ENCODE data around the gene RTN4.

RTN4 gene

DNA sequence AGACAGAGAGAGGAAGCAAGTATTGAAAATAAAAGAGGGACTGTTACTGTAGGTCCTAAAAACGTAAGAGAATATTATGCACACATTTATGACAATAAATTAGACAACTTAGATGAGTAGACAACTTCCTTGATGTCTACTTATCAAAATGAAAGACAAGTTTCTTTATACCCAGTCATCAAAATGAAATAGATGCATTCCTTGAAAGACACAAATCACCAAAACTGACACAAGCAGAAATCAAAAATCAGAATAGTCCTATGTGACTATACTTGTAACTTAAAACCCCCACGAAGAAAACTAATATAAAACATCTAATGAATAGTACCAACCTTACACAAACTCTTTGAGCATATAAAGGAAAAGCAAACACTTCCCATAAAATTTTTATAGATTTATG lies 14.5 kb downstream of the RTN4 start:
- no peak for DNase-seq

DNA sequence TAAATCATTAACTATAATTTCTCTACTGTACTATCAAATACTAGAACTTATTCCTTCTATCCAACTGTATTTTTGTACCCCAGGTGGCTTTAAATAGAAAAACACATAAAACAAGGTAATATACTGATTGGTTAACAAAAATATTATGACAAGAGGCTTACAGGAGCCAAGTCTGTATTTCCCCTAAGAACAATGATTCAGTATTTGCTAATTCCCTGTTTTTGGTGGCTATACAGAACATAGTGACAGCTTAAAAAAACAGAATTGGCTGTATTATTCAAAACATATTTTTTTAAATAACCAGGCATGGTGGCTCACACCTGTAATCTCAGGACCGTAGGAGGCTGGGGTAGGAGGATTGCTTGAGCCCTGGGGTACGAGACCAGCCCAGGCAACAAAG lies 16.3 kb downstream of the RTN4 start:
- DNase-seq: no peak

DNA sequence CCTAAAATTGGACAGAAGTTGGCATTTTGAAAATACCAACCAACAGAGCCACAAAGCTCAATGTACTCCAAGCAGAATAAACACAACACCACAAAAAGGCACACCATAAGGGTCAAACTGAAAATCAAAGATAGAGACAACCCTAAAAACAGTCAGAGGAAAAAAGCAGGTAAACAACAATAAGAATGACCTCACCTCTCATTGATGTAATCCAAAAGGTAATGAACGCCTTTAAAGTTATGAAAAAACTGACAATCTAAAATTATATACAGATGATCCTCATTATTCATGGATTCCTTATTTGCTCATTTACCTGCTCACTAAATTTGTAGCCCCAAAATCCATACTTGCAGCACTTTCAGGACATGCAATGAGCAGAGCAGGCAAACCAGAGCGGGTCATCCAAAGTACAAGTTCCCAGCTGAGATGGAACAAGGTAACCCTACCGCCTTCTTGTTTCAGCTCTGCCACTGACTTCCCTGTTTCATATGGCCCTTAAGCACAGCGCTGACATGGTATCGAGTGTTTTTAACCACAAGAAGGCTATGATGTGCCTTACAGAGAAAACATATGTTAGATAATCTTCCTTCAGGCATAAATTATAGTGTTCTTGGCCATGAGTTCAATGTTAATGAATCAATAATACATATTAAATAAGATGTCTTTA lies 17.0 kb downstream of the RTN4 start:
- no peak for DNase-seq

DNA sequence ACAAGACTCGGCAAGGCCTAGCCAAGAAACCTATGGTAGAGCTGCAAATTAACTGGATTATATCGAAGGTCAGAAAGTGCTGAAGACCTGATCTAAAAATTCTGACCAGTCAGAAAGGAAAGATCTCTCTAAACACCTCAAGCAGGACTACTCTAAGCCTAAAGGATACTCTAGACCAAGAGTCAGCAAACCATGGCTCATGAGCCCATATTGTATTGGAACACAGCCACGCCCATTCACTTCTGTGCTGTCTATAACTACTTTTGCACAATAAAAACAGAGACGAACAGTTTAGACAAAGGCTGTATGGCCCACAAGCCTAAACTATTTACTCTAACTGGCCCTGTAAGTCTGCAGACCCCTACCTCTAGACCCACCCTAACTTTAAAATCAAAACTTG lies 18.7 kb downstream of the RTN4 start:
- no peak for DNase-seq

DNA sequence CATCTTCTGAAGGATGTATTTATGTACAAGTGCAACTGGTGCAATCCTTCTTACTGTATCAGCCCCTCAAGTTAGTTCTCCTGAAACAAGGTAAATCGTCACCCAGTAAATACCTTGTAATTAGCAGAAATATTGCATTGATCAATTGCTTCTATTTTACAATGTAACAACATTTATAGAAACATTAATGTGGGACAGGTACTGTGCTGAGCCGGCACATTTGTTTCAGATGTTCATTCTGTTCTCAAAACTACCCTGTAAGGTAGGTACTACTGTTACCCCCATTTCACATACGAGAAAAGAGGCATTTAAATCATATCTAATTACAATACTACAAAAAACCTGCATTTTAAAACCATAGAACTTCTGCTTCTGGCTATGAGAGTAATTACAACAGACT lies 19.5 kb downstream of the RTN4 start:
- DNase-seq: no peak

DNA sequence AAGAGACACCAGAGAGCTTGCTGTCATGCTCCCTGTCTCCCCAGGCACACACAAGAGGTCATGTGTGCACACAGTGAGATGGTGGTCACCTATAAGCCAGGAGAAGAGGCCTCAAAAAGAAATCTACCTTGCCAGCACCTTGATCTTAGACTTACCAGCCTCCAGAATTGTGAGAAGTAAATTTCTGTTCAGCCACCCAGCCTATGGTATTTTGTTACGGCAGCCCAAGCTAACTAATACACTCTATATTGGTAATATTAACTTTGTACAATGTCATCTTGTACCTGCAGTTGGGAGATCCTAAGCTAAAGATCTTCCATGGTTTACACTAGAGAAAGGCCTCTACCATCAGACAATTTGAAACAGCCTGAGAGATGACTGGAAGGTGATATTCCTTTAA lies 21.2 kb downstream of the RTN4 start:
- no peak for DNase-seq

DNA sequence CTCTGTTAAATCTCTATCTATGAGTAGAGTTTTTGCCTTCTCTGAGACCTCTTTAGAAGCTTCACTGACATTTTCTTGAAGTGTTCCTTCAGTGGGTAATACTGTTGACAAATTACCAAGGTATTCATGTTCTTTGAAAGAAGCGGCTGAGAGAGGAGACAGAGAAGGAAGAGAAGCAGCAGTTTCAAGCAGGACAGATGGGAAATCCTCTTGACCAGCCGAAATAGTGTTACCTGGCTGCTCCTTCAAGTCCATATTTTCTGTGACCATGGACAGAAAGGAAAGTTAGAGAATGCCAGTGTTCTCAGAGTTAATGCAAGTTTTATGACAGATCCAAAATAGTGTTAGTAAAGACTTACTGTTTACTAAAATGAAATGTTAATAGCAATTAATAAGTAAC lies 23.0 kb downstream of the RTN4 start:
- DNase-seq: no peak

DNA sequence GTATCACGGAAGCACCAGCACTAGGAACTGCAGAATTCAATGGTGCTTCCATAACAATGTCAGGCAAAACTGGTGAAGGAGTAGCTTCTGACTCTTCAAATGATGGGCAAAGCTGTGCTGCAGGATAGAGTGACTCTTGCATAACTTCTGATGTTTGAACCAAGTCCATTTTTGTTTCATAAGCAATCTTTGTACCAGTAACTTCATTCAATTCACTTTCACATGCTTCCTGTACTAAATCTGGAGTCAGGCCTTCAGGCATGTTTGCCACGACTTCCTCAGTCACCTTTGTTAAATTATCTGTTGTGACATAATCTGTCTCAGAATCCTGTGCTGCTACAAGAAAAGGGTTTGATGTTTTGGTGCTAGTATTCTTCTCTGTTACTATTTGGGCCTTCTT lies 24.0 kb downstream of the RTN4 start:
- DNase-seq: no peak

DNA sequence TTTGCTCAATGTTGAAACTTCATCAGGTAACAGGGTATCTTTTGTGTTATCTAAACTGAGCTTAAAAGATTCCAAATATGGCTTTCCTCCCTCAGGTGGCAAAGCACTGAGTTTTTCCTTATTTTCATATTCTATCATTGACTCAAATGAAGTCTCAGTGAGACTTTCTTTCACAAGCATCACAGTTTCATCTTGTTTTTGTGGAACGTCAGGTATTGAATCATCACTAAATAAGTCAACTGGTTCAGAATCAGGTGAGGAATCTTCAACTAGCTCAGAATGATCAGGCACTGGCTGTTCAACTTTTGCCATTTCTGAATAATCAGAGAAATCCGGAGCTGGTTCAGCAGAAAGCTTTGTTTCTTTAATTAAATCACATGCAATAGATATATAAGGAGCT lies 24.6 kb downstream of the RTN4 start:
- no peak for DNase-seq

DNA sequence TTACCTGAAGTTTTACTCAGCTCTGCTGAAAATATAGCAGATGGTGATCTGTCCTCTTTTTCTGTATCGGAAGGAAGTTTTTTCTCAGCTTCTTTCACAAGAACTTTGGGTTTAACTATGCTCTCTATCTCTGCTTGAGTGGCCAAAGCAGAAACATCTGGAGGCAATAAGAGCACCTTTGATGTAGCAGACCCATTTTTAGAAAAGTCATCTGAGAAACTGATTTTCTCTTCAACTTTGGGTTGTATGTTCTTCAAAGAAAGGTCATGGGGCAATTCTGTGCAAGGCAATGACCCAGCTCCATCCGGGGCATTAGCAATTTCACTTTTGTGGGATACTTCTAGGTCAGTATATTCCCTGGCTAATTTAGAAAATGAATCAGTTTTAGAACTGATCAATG lies 25.2 kb downstream of the RTN4 start:
- no peak for DNase-seq

DNA sequence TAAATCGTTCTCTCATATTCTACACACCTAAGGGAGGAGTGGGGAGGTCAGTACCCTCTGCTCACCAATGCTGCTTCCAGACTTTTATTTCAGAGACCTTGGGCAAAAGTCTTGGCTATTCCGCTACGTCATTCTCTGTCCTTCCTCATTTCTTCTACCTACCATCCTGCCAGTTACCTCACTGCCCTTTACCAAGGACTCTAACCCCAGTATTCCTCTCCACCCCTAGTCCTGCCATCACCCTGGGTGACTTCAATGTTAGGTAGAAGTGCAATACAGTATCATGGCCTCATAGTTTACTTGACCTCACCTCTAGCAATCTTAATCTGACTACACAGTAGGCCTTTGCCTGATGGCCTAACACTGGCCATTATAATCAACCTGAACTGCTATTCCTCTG lies 27.8 kb downstream of the RTN4 start:
- no peak for DNase-seq

DNA sequence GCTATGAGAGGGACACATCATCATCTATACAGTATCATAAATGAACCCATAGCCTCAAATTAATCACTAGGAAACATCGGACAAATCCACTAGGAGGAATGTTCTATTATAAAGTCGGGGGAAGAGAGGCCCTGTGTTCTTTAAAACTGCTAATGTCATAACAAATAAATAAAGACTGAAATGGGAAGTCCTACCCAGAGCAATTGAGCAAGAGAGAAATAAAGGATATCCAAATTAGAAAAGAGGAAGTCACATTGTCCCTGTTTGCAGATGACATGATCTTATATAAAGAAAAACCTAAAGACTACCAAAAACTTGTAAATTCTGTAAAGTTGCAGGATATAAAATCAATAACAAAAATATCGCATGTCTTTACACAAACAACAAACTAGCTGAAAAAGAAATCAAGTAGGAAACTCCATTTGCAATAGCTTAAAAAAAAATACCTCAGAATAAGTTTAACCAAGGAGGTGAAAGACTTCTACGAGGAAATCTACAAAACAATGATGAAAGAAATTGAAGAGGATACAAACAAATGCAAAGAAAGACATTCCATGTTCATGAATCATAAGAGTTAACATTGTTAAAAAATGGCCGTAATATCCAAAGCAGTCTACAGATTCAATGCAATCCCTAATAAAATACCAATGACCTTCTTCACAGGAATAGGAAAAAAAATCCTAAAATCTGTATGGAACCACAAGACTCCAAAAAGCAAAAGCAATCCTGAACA lies 30.6 kb downstream of the RTN4 start:
- no peak for DNase-seq

DNA sequence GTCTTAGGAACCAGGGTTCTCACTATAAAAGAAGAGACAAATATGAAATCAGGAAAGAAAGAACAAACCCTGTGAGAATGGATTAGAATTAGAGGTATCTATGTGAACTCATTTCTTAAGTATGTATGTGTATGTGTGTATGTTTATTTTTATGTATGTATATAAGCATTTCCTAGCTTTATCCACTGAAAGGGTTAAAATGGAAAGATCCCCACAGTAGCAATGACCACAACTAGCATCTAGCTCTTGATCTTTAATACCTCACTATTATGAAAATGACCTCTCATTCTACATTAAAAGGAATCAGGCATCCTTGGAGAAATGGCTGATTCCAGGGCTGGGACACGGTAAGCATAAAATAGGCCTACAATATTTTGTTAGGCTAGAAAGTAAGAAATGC lies 31.6 kb downstream of the RTN4 start:
- DNase-seq: no peak

DNA sequence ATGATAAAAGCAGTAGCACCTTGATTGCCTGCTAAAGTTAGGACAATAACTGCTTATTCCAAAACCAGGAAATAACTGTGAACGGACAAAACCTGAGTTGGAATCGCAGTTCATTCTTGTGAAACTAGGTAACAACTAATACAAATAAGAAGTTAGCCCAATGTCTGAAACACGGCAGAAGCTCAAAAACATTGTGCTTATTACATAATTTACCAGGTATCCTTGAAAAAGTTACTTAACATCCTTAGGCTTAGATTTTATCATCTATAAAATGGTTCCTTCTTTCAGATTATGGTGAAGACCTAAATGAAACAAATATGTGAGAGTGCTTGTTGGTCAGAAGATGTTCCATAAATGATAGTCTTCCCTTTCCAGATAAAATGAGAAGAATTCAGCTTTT lies 32.4 kb downstream of the RTN4 start:
- DNase-seq: no peak

DNA sequence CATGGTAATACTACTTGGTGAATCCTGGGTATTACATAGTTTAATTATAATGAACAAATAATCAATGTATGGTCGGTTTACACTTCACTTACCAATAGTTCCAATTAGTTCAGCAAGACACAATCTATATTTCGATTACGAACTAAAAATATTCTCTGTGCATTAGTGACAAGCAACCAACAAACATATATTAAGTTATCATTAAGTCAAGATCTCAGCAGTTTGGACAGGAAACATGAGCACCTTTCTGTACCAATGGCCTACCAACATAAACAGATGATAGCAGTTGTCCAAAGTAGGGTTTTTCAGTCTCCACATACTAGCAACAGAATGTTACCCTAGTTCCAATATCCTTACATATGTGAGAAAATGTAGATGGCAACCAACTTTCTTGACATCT lies 32.8 kb downstream of the RTN4 start:
- DNase-seq: no peak

DNA sequence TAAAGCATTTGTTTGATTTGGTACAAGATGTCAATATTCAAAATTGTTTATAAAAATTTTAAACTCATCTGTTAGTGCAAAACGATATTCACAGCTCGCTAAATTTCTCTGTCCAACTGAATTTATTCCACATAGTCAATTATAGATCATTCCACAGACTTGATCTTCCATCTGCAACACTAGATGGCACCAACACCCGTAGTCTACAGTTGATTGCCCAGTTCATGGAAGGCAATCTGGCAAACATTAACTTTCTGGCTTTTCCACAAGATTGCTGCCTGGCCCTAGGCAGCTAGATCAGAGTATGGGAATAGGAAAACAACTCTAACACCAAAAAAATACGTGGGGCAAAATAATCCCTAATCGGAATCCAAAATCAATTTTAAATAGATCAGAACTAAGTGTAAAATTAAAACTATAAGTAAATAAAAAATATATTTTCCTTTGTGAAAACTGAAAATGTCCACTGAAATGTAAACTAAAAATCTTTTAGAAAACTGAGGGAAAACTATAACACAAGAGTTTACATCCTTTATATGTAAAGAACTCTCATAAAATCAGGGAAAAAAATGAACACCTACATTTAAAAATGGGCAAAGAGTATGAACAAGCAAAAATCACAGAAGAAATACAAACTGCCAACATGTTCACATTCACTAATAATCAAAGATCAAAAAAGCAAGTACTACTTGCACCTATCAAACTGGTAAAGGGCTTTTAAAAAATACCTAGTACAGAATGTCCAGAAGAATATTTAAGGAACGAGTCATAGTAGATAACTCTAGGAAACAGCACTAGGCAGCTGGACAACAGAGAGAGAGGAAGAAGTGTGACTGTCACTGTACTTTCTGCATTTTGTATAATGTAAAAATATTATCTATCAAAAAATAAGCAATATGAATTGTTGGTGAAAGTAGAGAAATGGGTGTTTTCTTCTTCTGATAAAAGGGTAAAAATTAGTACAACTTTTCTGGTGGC lies 35.0 kb downstream of the RTN4 start:
- peak; percentile 10 to 41 for DNase-seq

DNA sequence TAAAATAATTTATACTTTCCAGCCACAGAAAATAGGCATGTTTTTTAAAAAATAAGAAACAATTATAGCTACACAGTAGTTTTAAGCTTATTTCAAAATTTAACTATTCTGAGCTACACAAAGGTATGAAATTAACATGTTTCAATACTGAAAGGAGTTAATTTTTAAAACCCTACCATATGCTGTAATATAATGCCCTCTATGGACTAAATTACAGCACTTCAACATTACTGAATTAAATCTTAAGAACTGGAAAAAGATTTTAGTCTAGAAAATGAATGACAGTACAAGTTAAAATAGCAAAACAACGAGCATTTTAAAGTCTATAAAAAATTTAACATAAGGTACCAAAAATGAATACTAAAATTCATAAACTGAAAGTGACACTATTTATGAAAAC lies 36.3 kb downstream of the RTN4 start:
- no peak for DNase-seq

DNA sequence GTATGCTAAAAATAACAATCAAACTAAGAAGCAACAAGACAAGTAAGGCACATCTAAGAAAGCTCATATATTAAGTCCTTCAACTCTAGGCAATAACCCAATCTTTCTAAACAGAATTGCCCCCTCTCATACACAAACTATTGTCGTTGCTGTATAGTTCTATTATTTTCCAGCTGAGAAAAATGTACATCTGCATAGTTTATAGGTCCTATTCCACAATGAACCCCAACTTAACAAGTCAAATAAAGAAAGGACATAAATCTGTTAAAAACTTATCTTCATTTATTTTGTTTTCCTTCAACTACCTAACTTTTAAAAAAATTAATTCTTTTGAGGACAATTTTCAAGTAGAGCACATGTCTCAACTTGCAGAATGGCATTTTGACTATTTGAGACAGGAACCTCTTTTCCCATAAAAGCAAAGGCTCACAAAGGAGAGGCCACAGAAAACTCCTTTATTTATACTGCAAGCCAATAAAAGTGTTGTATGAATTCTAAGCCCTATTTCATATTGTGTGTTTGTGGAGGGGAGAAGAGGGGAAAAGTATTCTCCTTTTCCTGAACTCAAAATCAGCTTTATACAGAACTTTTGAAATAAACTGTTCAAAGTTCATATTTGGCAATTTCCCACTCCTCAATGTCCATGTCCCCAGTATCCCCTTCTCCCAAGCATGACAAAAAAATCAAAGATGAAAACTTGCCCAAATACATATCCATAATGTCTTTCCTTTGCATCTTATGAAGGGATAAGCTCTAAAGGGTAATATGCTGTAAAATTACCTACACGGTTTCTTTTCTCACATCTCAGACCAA lies 37.4 kb downstream of the RTN4 start:
- no peak for DNase-seq

DNA sequence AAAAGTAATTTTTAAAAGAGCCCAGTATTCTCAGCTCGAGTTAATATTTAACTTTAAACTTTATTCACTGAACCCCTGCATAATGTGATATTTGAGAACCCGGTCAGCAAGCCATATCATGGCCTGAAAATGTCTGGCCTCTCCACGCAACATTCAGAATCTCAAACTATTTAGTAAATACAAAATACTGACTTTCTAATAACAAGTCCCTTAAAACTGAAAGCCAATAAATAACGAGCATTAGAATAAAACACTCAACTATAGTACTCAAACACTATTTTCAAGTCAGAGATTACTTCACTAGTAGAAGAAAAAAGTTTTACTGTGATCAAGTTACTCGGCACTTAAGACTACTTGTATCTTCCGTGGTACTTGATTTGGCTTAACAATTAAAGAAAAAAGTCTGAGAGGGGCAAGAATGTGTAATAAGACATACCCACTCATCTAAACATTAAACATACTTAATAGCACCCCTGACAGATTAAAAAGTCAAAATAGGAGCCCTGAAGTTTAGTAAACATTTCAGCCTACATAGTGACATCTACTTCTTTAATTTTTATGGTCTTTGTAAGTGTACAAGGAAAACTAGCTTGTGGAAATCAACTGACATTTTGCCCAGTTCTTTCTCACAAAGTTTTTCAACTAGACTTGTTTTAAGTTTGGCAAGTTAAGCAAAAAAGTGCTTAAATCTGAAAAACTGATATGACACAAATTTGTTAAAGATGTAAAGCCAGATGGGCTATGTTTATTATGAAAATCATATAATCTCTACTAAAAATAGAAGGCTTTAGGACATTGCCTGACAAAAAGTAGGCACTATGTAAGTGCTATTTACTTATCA lies 38.2 kb downstream of the RTN4 start:
- DNase-seq: no peak

DNA sequence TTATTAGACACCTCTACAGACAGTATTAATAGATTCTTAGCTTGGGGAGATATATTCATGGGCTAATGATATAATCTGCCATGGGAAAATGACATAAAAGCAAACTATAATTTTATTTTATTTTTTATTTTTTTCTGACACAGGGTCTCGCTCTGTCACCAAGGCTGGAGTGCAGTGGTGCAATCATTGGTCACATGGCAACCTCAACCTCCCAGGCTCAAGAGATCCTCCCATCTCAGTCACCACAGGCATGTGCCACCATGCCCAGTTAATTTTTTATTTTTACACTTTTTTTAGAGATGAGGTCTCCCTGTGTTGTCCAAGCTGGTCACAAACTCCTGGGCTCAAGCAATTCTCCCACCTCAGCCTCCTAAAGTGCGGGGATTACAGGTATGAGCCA lies 39.3 kb downstream of the RTN4 start:
- DNase-seq: no peak

DNA sequence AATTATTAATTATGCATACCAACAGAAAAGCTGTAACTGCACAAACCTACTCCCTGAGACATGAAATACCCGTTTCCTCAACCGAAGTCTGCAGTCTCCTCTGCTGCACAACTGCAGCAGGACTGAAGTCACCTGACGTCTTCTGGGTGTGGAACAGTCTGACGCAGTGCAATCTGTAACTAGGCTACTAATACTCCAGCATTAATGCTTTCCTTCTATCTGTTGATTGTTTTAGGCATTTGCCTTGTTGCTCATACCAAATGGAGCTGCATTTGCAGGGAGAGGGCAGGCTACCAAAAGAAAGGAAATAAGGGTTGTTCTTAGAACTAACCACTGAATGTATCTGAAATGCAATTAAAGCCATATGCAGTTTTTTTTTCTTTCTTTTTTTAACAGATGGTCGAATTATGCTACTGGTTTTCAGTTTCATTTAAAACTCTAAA lies 40.1 kb downstream of the RTN4 start:
- DNase-seq: peak in 1 of 2 experiments; percentile 62
